Measurements from ENCODE around the gene HDAC4.

HDAC4 gene

DNA sequence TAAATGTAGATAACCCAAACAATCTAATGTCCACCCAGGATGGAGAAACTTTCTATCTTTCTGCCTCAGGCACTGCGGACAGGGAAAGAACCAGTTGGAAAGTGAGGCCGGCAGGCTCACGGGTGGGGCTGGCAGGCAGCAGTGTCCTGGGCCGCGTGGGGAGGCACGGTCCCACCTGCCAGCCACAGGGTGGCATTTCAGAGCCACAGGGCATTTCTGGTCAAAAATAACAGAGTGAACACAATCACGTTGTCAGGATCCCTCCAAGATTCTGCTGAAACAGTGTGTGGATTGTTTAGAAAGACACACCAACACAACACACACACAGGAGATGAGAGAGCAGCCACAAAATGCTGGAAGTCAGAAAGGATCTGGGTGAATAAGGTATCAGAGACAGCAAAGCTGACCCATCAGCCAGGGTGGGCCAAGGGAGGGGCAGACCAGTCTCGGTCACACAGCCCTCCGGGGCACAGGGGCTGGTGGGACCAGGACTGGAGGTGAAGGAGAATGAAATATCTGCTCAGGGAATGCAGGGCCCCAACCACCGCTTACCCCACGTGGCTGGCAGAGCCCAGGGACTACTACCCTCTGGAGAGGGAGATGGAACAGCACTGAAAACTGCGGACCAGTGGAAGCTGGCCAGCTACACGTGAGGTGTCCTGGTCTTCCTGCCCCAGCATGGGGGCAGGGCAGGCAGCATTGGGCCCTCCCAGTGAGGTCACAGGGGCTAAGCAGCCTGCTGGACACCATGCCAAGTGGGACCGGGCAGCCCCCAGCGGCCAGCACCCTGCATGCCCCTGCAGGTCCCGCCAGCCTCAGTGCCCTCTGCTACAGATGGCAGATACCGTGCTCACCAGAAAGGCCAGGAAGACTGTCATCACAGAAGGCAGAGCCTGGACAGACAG is 173.9 kb downstream of the HDAC4 start:
- H3K4me3 ChIP-seq (ENCODE audit: low read depth, low read length) = no peak overlapping the region
- DNase-seq = no peak
- no peaks in the 10 kb centered on the region for H3K36me3 ChIP-seq (replicated peaks)
- in situ Hi-C loops (cut with HindIII; ENCODE audit: low pct_ligation_motif_present, low sequenced_read_pairs) = no loop called here
- TF ChIP-seq, protein P1, sequence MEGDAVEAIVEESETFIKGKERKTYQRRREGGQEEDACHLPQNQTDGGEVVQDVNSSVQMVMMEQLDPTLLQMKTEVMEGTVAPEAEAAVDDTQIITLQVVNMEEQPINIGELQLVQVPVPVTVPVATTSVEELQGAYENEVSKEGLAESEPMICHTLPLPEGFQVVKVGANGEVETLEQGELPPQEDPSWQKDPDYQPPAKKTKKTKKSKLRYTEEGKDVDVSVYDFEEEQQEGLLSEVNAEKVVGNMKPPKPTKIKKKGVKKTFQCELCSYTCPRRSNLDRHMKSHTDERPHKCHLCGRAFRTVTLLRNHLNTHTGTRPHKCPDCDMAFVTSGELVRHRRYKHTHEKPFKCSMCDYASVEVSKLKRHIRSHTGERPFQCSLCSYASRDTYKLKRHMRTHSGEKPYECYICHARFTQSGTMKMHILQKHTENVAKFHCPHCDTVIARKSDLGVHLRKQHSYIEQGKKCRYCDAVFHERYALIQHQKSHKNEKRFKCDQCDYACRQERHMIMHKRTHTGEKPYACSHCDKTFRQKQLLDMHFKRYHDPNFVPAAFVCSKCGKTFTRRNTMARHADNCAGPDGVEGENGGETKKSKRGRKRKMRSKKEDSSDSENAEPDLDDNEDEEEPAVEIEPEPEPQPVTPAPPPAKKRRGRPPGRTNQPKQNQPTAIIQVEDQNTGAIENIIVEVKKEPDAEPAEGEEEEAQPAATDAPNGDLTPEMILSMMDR (IDR thresholded peaks at IDR 0.05; ENCODE audit: low read depth, low read length, missing control alignments) = no peak
- no peak overlapping the region for H3K27ac ChIP-seq
- H3K27me3 ChIP-seq (replicated peaks) = no peaks in the 10 kb centered on the region

DNA sequence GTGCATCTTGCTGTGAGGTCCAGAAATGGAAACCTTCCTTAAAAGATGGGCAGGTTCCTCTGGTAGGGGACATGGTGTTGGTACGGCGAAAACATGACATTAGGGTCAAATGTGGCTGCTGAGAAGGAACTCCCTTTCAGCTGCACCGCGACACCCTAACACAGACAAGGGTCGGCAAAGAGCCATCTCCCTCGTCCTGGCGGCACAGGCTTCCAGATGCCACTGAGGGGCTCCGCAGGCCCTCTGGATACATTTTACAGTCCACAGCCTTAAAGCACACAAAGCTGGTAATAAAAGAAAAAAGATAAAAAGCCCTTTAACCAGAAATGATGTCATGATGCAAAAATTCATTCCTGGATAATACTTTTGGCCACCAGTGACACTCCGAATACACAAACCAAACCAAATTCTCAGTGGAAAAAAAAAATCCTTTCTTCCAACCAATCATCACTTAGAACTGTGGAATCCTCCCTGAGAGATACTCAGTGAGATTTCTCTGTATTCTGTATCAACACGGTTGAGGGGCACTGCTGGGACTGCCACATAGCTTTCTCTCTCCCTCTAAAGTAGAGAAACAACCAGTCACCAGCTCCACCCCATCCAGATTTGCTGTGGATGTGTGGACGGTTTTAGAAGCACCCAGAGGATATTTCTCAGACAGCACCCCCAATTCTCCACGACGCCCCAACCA is 174.8 kb downstream of the HDAC4 start:
- no peaks in the 10 kb centered on the region for H3K36me3 ChIP-seq (replicated peaks)
- in situ Hi-C loops (cut with HindIII; ENCODE audit: low pct_ligation_motif_present, low sequenced_read_pairs) = no loop called here
- H3K27me3 ChIP-seq (replicated peaks) = no peaks in the 10 kb centered on the region
- H3K4me3 ChIP-seq (ENCODE audit: low read depth, low read length) = no peak overlapping the region
- TF ChIP-seq, protein P1 (IDR thresholded peaks at IDR 0.05; ENCODE audit: low read depth, low read length, missing control alignments) = peak; percentile 11
- DNase-seq = peak; percentile 32
- no peak overlapping the region for H3K27ac ChIP-seq

DNA sequence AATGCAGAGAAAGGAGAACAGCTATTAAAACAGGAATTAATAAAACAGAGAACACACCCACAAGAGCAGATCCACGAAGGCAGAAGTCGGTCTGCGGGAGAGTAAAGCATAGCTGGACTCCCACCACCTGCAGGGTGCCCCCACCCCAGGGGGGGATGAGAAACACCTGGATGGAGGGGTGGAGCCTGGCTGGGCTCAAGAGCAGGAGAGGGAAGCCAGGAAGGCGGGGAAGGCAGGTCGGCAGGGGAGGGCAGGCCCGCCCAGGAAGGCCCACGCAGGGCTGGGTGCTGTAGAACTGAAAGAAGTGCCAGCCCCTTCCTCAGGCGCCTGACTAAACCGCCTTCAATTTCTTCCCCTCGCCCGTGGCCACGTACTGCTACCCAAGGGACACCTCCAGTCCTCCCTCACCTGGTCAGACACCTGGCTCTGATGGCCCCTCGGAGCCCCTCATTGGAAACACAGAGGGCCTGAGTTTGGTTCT is 175.4 kb downstream of the HDAC4 start:
- no peak overlapping the region for H3K4me3 ChIP-seq (ENCODE audit: low read depth, low read length)
- no peaks in the 10 kb centered on the region for H3K36me3 ChIP-seq (replicated peaks)
- H3K27ac ChIP-seq = no peak overlapping the region
- TF ChIP-seq, protein P1 (IDR thresholded peaks at IDR 0.05; ENCODE audit: low read depth, low read length, missing control alignments) = no peak
- DNase-seq = no peak
- H3K27me3 ChIP-seq (replicated peaks) = no peaks in the 10 kb centered on the region
- in situ Hi-C loops (cut with HindIII; ENCODE audit: low pct_ligation_motif_present, low sequenced_read_pairs) = no loop called here

DNA sequence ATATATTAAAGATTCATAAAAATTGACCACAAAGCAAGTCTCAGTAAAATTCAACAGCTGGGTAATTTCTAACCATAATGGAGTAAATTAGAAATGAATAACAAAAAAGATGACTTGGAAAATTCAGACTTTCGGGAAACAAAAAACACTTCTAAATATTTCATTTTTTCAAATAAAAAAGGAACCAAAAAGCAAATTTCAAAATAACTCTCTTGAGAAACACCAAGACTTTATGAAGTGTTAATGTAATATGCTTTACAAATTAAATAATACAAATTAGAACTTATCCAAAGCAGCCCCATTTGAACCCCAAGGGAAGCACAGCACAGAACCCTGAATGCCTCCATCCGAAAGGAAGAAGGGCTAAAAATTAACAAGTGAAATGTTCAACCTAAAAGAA is 175.9 kb downstream of the HDAC4 start:
- TF ChIP-seq, protein P1 (IDR thresholded peaks at IDR 0.05; ENCODE audit: low read depth, low read length, missing control alignments) = no peak
- no peak for DNase-seq
- no peaks in the 10 kb centered on the region for H3K27me3 ChIP-seq (replicated peaks)
- H3K27ac ChIP-seq = no peak overlapping the region
- H3K36me3 ChIP-seq (replicated peaks) = no peaks in the 10 kb centered on the region
- H3K4me3 ChIP-seq (ENCODE audit: low read depth, low read length) = no peak overlapping the region
- in situ Hi-C loops (cut with HindIII; ENCODE audit: low pct_ligation_motif_present, low sequenced_read_pairs) = no loop called here

DNA sequence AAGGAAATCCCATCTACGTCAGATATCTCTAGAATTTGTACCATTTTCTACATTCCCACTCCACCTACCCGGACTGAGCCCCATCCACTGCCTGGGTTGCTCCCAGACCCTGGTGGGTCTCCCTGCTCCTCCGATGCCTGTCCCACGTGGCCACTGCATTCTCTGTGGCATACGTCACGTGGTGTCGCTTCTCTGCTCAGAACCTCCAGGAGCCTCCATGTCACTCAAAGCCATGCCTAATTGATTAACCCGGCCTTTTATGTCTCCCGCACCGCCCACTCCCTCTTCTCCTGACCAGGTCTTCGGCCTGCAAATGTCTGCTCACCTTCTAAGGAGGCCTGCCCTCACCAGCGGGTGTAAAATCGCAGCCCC is 176.6 kb downstream of the HDAC4 start:
- no peak for DNase-seq
- Histone ChIP-seq H3K27ac (no peak overlapping the region), H3K4me3 (ENCODE audit: low read depth, low read length) (no peak overlapping the region), H3K27me3 (replicated peaks) (no peaks in the 10 kb centered on the region), H3K36me3 (replicated peaks) (no peaks in the 10 kb centered on the region)
- in situ Hi-C loops (cut with HindIII; ENCODE audit: low pct_ligation_motif_present, low sequenced_read_pairs) = no loop called here
- TF ChIP-seq, protein P1 (IDR thresholded peaks at IDR 0.05; ENCODE audit: low read depth, low read length, missing control alignments) = no peak
